SK-N-SH (cell line): ENCODE measurements around the gene NOL4L. TPM values are rescaled to one million over a fixed set of nuclear protein-coding genes. Genes with fewer than 3 reads are reported as not detected.

Source experiments
- CTCF ChIA-PET: fragments of 300-600, 350-600 bp; formaldehyde crosslinking; extraction: SDS; loops from one replicate; lab custom pipeline; 2021; lab: Yijun Ruan, JAX
- POLR2A ChIA-PET: fragments of 350-600 bp; sonication (Branson Sonifier 250); formaldehyde crosslinking; extraction: SDS; loops from one replicate; lab custom pipeline; 2020; ENCODE audit warnings: antibody characterized with exemption, inconsistent platforms; lab: Yijun Ruan, JAX
- DNase-seq: peaks from one replicate; pipeline ENCODE4 v3.0.0; 2012
- H2AFZ ChIP-seq: fragments of 200-600 bp; sonication (generic); 2 replicates; pipeline ENCODE4 v1.8.1; 2016; ENCODE audit warnings: antibody characterized with exemption, mild to moderate bottlenecking, low read depth
- H3F3A ChIP-seq: fragments of 200-600 bp; sonication (generic); replicated peaks from 2 replicates; pipeline ENCODE3; 2016; ENCODE audit warnings: antibody characterized with exemption, mild to moderate bottlenecking; ENCODE audit not compliant: insufficient read depth
- H3K27ac ChIP-seq, 2 experiments: fragments of 200-500 bp in 1 of 2; fragments of 200-600 bp in 1 of 2; sonication (Bioruptor generic) in 1 of 2; sonication (generic), shearing (Covaris generic) in 1 of 2; 2 replicates each; pipeline versions ENCODE4 v1.5.1 to v1.6.1; 2014 to 2016; ENCODE audit warnings: low read depth in 2 of 2, inconsistent platforms in 1 of 2, low read length in 1 of 2, mild to moderate bottlenecking in 1 of 2, mixed read lengths in 1 of 2
- H3K27me3 ChIP-seq: fragments of 200-600 bp; sonication (generic), shearing (Covaris generic); 2 replicates; pipeline ENCODE4 v1.6.1; 2016; ENCODE audit warnings: mixed run types; ENCODE audit not compliant: insufficient read depth
- H3K36me3 ChIP-seq, 2 experiments: fragments of 200-500 bp in 1 of 2; fragments of 200-600 bp in 1 of 2; sonication (Bioruptor generic) in 1 of 2; sonication (generic) in 1 of 2; replicated peaks in 1 of 2; 2 replicates each; pipeline versions ENCODE3 to v1.5.1; 2014 to 2016; ENCODE audit warnings: low read length in 1 of 2, mild to moderate bottlenecking in 1 of 2; ENCODE audit not compliant: insufficient read depth in 2 of 2, control insufficient read depth in 1 of 2
- H3K4me1 ChIP-seq, 2 experiments: fragments of 200-500 bp in 1 of 2; fragments of 200-600 bp in 1 of 2; sonication (Bioruptor generic) in 1 of 2; sonication (generic), shearing (Covaris generic) in 1 of 2; 2 replicates each; pipeline versions ENCODE4 v1.5.1 to v1.6.1; 2014 to 2016; ENCODE audit warnings: low read depth in 1 of 2, low read length in 1 of 2, mixed run types in 1 of 2; ENCODE audit not compliant: insufficient read depth in 2 of 2, control insufficient read depth in 1 of 2
- H3K4me2 ChIP-seq: fragments of 200-600 bp; sonication (generic), shearing (Covaris generic); 2 replicates; pipeline ENCODE4 v1.6.1; 2017; ENCODE audit warnings: mixed run types
- H3K4me3 ChIP-seq, 2 experiments: fragments of 200-500 bp in 1 of 2; fragments of 200-600 bp in 1 of 2; sonication (Bioruptor generic) in 1 of 2; sonication (generic), shearing (Covaris generic) in 1 of 2; 2 replicates each; pipeline versions ENCODE4 v1.5.1 to v1.8.1; 2014 to 2016; ENCODE audit warnings: low read depth in 2 of 2, inconsistent platforms in 1 of 2, low read length in 1 of 2, mild to moderate bottlenecking in 1 of 2, mixed read lengths in 1 of 2, moderate library complexity in 1 of 2
- H3K79me2 ChIP-seq: fragments of 200-600 bp; sonication (generic); 2 replicates; pipeline ENCODE4 v1.8.1; 2017; ENCODE audit warnings: mild to moderate bottlenecking; ENCODE audit not compliant: insufficient read depth
- H3K9ac ChIP-seq: fragments of 200-600 bp; sonication (generic); 2 replicates; pipeline ENCODE4 v1.6.1; 2017; ENCODE audit warnings: mixed run types
- H3K9me2 ChIP-seq: fragments of 200-600 bp; sonication (generic); 2 replicates; pipeline ENCODE4 v1.6.1; 2017; ENCODE audit warnings: mixed run types
- H3K9me3 ChIP-seq: fragments of 200-600 bp; sonication (generic); 2 replicates; pipeline ENCODE4 v1.6.1; 2017; ENCODE audit warnings: mixed run types, mild to moderate bottlenecking, moderate library complexity
- H4K20me1 ChIP-seq: fragments of 200-600 bp; sonication (generic); 2 replicates; pipeline ENCODE4 v1.6.1; 2017; ENCODE audit warnings: mild to moderate bottlenecking, mixed run types; ENCODE audit not compliant: insufficient read depth
- ELF1 ChIP-seq: IDR thresholded peaks from 2 replicates; pipeline ENCODE4 v1.4.0; 2012
- FOXJ3 ChIP-seq: sonication (generic); formaldehyde crosslinking; IDR thresholded peaks from 2 replicates; pipeline ENCODE4 v1.5.1; 2020; ENCODE audit warnings: mild to moderate bottlenecking, missing genetic modification reagents
- FOXM1 ChIP-seq: IDR thresholded peaks from 2 replicates; pipeline ENCODE4 v1.4.0; 2012; ENCODE audit warnings: low read depth, mild to moderate bottlenecking
- NFIC ChIP-seq: IDR thresholded peaks from 2 replicates; pipeline ENCODE4 v1.4.0; 2012; ENCODE audit warnings: borderline replicate concordance
- RCOR1 ChIP-seq: fragments of 150-350 bp; IDR thresholded peaks from 2 replicates; pipeline ENCODE4 v1.6.1; 2017; ENCODE audit warnings: antibody characterized with exemption, low read length
- RXRA ChIP-seq: IDR thresholded peaks from 2 replicates; pipeline ENCODE4 v1.4.0; 2012; ENCODE audit warnings: low read depth, mild to moderate bottlenecking, borderline replicate concordance
- TAF1 ChIP-seq: IDR thresholded peaks from 2 replicates; pipeline ENCODE4 v1.6.1; 2012; ENCODE audit warnings: low read depth, mild to moderate bottlenecking, low read length, moderate library complexity, borderline replicate concordance
- TCF12 ChIP-seq: IDR thresholded peaks from 2 replicates; pipeline ENCODE4 v1.4.0; 2012
- WGBS: methylation state at CpG from one replicate; pipeline ENCODE4 v1.1.6; 2017; ENCODE audit warnings: low lambda C conversion rate; 5-methylcytosine and 5-hydroxymethylcytosine counted together
- polyA plus RNA-seq, 3 experiments: library from polyadenylated mRNA; depleted of rRNA; stranded (reverse); fragments of >200 nt; gene quantifications; 2 replicates each; pipeline ENCODE4 v1.2.3, GENCODE V29; 2012
- TF ChIP-seq, protein P1 (sequence below): fragments of 200-600 bp; sonication (generic); IDR thresholded peaks from 2 replicates; pipeline ENCODE4 v1.6.1; 2017; ENCODE audit warnings: antibody characterized with exemption, mild to moderate bottlenecking, moderate library complexity
- TF ChIP-seq, protein P2 (sequence below): fragments of 150-350 bp; IDR thresholded peaks from 2 replicates; pipeline ENCODE4 v1.6.1; 2016; ENCODE audit warnings: mild to moderate bottlenecking, low read depth, low read length
- TF ChIP-seq, protein P3 (sequence below): IDR thresholded peaks from 2 replicates; pipeline ENCODE4 v1.4.0; 2012; ENCODE audit warnings: low read depth
- TF ChIP-seq, protein P4 (sequence below): IDR thresholded peaks from 2 replicates; pipeline ENCODE4 v1.4.0; 2012; ENCODE audit warnings: low read depth, borderline replicate concordance
- TF ChIP-seq, protein P5 (sequence below): IDR thresholded peaks from 2 replicates; pipeline ENCODE4; 2012
- TF ChIP-seq, protein P6 (sequence below): IDR thresholded peaks from 2 replicates; pipeline ENCODE4 v1.4.0; 2012; ENCODE audit warnings: low read depth, borderline replicate concordance
- TF ChIP-seq, protein P7 (sequence below): IDR thresholded peaks from 2 replicates; pipeline ENCODE4 v1.6.1; 2012; ENCODE audit warnings: mild to moderate bottlenecking, low read depth, low read length, moderate library complexity

Gene NOL4L
- polyA plus RNA-seq, 1 of the 3 experiments (the other 2 are of a cell fraction): 14.3 TPM

DNA sequence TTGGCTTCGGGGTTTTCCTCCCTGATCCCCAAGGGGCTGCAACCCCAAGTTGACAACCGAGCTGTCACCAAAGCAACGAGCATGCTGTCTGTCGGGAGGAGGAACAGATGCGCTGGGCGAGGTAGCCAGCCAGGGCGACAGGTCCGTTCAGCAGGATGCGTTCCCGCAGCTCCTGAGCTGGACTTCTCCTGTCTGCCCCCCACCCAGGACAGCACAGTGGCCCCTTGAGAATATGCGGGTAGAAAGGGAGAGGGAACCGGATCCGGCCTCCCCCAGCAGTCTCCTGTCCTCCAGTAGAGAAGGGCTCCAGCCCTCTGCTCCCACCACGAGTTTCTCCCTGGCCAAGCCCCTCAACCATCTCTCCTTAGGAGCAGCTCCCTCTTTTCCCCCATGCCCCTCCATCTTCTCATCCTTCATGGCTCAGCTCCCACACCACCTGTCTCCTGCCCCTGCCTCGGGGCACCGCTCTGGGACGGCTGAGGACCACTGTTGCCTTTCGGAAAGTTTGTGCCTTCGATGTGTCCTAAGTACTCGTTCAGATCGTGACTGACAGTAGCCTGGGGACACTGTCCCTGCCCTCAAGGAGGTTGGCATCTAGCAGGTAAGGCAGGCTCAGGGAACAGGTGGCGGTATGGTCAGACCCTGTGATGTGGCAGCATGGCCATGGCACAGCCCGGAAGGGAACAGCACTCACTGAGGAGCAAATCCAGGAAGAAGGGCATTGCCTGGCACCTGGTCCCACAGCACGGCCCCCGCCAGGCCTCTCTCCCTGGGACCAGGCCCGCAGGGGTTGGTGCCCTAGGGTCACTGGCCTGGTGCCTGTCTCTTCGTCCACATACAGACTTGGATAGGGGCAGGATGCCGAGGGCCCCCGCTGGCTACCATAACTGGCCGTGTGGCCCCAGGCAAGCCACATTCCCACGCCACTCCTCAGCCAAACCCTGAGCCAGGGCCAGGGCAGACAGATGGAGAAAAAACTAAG lies 130.7 kb downstream of the NOL4L start:
- POLR2A ChIA-PET: interaction anchor here (0.6 kb wide), 1 partner anchor 91 kb away, joined by 3 read pairs; no protein-coding TSS in a partner anchor
- no peak overlapping the region for H2AFZ ChIP-seq
- no peak for DNase-seq
- H3K36me3 ChIP-seq: peaks cover 5 to 47% of the 10 kb centered on the region in 2 experiments
- no peak for TF ChIP-seq FOXM1
- no peak for TF ChIP-seq FOXJ3 (CRISPR knock-in tag)
- TF ChIP-seq, protein P1, sequence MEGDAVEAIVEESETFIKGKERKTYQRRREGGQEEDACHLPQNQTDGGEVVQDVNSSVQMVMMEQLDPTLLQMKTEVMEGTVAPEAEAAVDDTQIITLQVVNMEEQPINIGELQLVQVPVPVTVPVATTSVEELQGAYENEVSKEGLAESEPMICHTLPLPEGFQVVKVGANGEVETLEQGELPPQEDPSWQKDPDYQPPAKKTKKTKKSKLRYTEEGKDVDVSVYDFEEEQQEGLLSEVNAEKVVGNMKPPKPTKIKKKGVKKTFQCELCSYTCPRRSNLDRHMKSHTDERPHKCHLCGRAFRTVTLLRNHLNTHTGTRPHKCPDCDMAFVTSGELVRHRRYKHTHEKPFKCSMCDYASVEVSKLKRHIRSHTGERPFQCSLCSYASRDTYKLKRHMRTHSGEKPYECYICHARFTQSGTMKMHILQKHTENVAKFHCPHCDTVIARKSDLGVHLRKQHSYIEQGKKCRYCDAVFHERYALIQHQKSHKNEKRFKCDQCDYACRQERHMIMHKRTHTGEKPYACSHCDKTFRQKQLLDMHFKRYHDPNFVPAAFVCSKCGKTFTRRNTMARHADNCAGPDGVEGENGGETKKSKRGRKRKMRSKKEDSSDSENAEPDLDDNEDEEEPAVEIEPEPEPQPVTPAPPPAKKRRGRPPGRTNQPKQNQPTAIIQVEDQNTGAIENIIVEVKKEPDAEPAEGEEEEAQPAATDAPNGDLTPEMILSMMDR: no peak
- TF ChIP-seq RCOR1: no peak
- TF ChIP-seq TAF1: no peak
- no peak for TF ChIP-seq NFIC
- TF ChIP-seq, protein P2, sequence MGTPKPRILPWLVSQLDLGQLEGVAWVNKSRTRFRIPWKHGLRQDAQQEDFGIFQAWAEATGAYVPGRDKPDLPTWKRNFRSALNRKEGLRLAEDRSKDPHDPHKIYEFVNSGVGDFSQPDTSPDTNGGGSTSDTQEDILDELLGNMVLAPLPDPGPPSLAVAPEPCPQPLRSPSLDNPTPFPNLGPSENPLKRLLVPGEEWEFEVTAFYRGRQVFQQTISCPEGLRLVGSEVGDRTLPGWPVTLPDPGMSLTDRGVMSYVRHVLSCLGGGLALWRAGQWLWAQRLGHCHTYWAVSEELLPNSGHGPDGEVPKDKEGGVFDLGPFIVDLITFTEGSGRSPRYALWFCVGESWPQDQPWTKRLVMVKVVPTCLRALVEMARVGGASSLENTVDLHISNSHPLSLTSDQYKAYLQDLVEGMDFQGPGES: no peak
- TF ChIP-seq TCF12: no peak
- TF ChIP-seq, protein P3, sequence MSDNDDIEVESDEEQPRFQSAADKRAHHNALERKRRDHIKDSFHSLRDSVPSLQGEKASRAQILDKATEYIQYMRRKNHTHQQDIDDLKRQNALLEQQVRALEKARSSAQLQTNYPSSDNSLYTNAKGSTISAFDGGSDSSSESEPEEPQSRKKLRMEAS: no peak
- TF ChIP-seq, protein P4, sequence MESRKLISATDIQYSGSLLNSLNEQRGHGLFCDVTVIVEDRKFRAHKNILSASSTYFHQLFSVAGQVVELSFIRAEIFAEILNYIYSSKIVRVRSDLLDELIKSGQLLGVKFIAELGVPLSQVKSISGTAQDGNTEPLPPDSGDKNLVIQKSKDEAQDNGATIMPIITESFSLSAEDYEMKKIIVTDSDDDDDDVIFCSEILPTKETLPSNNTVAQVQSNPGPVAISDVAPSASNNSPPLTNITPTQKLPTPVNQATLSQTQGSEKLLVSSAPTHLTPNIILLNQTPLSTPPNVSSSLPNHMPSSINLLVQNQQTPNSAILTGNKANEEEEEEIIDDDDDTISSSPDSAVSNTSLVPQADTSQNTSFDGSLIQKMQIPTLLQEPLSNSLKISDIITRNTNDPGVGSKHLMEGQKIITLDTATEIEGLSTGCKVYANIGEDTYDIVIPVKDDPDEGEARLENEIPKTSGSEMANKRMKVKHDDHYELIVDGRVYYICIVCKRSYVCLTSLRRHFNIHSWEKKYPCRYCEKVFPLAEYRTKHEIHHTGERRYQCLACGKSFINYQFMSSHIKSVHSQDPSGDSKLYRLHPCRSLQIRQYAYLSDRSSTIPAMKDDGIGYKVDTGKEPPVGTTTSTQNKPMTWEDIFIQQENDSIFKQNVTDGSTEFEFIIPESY: no peak
- TF ChIP-seq, protein P5, sequence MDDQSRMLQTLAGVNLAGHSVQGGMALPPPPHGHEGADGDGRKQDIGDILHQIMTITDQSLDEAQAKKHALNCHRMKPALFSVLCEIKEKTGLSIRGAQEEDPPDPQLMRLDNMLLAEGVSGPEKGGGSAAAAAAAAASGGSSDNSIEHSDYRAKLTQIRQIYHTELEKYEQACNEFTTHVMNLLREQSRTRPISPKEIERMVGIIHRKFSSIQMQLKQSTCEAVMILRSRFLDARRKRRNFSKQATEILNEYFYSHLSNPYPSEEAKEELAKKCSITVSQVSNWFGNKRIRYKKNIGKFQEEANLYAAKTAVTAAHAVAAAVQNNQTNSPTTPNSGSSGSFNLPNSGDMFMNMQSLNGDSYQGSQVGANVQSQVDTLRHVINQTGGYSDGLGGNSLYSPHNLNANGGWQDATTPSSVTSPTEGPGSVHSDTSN: no peak
- TF ChIP-seq, protein P6, sequence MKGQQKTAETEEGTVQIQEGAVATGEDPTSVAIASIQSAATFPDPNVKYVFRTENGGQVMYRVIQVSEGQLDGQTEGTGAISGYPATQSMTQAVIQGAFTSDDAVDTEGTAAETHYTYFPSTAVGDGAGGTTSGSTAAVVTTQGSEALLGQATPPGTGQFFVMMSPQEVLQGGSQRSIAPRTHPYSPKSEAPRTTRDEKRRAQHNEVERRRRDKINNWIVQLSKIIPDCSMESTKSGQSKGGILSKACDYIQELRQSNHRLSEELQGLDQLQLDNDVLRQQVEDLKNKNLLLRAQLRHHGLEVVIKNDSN: no peak
- no peak for TF ChIP-seq ELF1
- no peak for TF ChIP-seq RXRA
- TF ChIP-seq, protein P7, sequence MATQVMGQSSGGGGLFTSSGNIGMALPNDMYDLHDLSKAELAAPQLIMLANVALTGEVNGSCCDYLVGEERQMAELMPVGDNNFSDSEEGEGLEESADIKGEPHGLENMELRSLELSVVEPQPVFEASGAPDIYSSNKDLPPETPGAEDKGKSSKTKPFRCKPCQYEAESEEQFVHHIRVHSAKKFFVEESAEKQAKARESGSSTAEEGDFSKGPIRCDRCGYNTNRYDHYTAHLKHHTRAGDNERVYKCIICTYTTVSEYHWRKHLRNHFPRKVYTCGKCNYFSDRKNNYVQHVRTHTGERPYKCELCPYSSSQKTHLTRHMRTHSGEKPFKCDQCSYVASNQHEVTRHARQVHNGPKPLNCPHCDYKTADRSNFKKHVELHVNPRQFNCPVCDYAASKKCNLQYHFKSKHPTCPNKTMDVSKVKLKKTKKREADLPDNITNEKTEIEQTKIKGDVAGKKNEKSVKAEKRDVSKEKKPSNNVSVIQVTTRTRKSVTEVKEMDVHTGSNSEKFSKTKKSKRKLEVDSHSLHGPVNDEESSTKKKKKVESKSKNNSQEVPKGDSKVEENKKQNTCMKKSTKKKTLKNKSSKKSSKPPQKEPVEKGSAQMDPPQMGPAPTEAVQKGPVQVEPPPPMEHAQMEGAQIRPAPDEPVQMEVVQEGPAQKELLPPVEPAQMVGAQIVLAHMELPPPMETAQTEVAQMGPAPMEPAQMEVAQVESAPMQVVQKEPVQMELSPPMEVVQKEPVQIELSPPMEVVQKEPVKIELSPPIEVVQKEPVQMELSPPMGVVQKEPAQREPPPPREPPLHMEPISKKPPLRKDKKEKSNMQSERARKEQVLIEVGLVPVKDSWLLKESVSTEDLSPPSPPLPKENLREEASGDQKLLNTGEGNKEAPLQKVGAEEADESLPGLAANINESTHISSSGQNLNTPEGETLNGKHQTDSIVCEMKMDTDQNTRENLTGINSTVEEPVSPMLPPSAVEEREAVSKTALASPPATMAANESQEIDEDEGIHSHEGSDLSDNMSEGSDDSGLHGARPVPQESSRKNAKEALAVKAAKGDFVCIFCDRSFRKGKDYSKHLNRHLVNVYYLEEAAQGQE: no peak
- TF ChIP-seq, all 33 proteins: peak for 0
- peaks cover 6% of the 10 kb centered on the region for H3F3A ChIP-seq
- no peak overlapping the region for H3K9ac ChIP-seq
- H3K4me3 ChIP-seq: no peak overlapping the region
- WGBS: 94% methylated on average over 26 of the region's 31 CpGs
- H3K27ac ChIP-seq: peak overlapping the region in 1 of 2 experiments; percentile 94; a peak in 1 of 4 replicates
- no peaks in the 10 kb centered on the region for H3K9me2 ChIP-seq
- no peak overlapping the region for H3K4me2 ChIP-seq
- no peaks in the 10 kb centered on the region for H3K27me3 ChIP-seq
- peaks cover 41% of the 10 kb centered on the region; the same call in 1 of the 2 replicates for H3K79me2 ChIP-seq
- peaks cover 25% of the 10 kb centered on the region for H4K20me1 ChIP-seq
- CTCF ChIA-PET: interaction anchor here (0.9 to 4.3 kb wide), 4 partner anchors 8 to 117 kb away, joined by 4 to 37 read pairs (median 9); no protein-coding TSS in a partner anchor
- H3K4me1 ChIP-seq: peaks cover 5 to 91% of the 10 kb centered on the region in 2 experiments; a peak in 3 of 4 replicates
- no peaks in the 10 kb centered on the region for H3K9me3 ChIP-seq
